MM.1S (cell line): ENCODE results near the gene PSMB2.

ENCODE experiments used
- DNase-seq: peaks from one replicate; pipeline ENCODE4 v3.0.0-alpha.2; 2015
- H2AFZ ChIP-seq: fragments of 300-600 bp; sonication (generic); 2 replicates; pipeline ENCODE4 v1.6.0; 2016; ENCODE audit warnings: antibody characterized with exemption, low read length
- H3F3A ChIP-seq: fragments of 300-600 bp; sonication (generic); 2 replicates; pipeline ENCODE4 v1.6.1; 2016; ENCODE audit warnings: mild to moderate bottlenecking, antibody characterized with exemption, low read length, moderate library complexity, mixed read lengths; ENCODE audit not compliant: insufficient read depth
- H3K27ac ChIP-seq: fragments of 300-600 bp; sonication (generic); 2 replicates; pipeline ENCODE4 v1.5.1; 2016; ENCODE audit warnings: mild to moderate bottlenecking, low read length
- H3K27me3 ChIP-seq: fragments of 300-600 bp; sonication (generic); replicated peaks from 2 replicates; pipeline ENCODE4 v1.6.0; 2016; ENCODE audit warnings: low read length; ENCODE audit not compliant: insufficient read depth
- H3K36me3 ChIP-seq: fragments of 300-600 bp; sonication (generic); replicated peaks from 2 replicates; pipeline ENCODE4 v1.6.1; 2016; ENCODE audit warnings: mild to moderate bottlenecking, low read length, mixed read lengths; ENCODE audit not compliant: insufficient read depth
- H3K4me1 ChIP-seq: fragments of 300-600 bp; sonication (generic); 2 replicates; pipeline ENCODE4 v1.6.1; 2016; ENCODE audit warnings: low read length, mixed read lengths
- H3K4me2 ChIP-seq: fragments of 300-600 bp; sonication (generic); 2 replicates; pipeline ENCODE4 v1.6.0; 2016; ENCODE audit warnings: low read depth, low read length
- H3K4me3 ChIP-seq: fragments of 300-600 bp; sonication (generic); 2 replicates; pipeline ENCODE4 v1.5.1; 2016; ENCODE audit warnings: low read length, mixed read lengths
- H3K79me2 ChIP-seq: fragments of 300-600 bp; sonication (generic); 2 replicates; pipeline ENCODE4 v1.6.1; 2016; ENCODE audit warnings: mixed run types, low read length, mixed read lengths
- H3K9ac ChIP-seq: fragments of 300-600 bp; sonication (generic); 2 replicates; pipeline ENCODE4 v1.6.1; 2016; ENCODE audit warnings: low read length, mixed read lengths
- H3K9me2 ChIP-seq: fragments of 300-600 bp; sonication (generic); replicated peaks from 2 replicates; pipeline ENCODE4 v1.6.1; 2016; ENCODE audit warnings: mild to moderate bottlenecking, low read length, mixed read lengths; ENCODE audit not compliant: insufficient read depth
- H3K9me3 ChIP-seq: fragments of 300-600 bp; sonication (generic); replicated peaks from 2 replicates; pipeline ENCODE4 v1.6.1; 2016; ENCODE audit warnings: mild to moderate bottlenecking, low read length, mixed read lengths; ENCODE audit not compliant: insufficient read depth
- H4K20me1 ChIP-seq: fragments of 300-600 bp; sonication (generic); 2 replicates; pipeline ENCODE4 v1.6.1; 2016; ENCODE audit warnings: mild to moderate bottlenecking, low read length, moderate library complexity, mixed read lengths; ENCODE audit not compliant: insufficient read depth
- CTCF ChIP-seq: fragments of 300-600 bp; sonication (generic); IDR thresholded peaks from 2 replicates; pipeline ENCODE4 v1.5.1; 2016; ENCODE audit warnings: antibody characterized with exemption, low read length, mixed read lengths
- EZH2 ChIP-seq: fragments of 300-600 bp; sonication (generic); optimal IDR thresholded peaks from 2 replicates; pipeline ENCODE3; 2017; ENCODE audit warnings: low read depth, mild to moderate bottlenecking, antibody characterized with exemption, low read length, mixed read lengths
- EZH2phosphoT487 ChIP-seq: fragments of 300-600 bp; sonication (generic); IDR thresholded peaks from 2 replicates; pipeline ENCODE4 v1.6.1; 2018; ENCODE audit warnings: antibody characterized with exemption, low read length

PSMB2 gene

GRCh38 chr1:35666916-35667315 is 25.6 kb upstream of the PSMB2 start:
- TF ChIP-seq CTCF: no peak
- TF ChIP-seq EZH2: no peak
- TF ChIP-seq EZH2phosphoT487: no peak
- H3K9ac ChIP-seq: no peak overlapping the region
- no peak for DNase-seq
- H3K36me3 ChIP-seq: no peaks in the 10 kb centered on the region
- H3K9me2 ChIP-seq: no peaks in the 10 kb centered on the region
- no peaks in the 10 kb centered on the region for H4K20me1 ChIP-seq
- H2AFZ ChIP-seq: no peak overlapping the region
- H3F3A ChIP-seq: no peaks in the 10 kb centered on the region
- H3K79me2 ChIP-seq: no peaks in the 10 kb centered on the region
- H3K4me3 ChIP-seq: no peak overlapping the region
- no peaks in the 10 kb centered on the region for H3K4me1 ChIP-seq
- H3K9me3 ChIP-seq: no peaks in the 10 kb centered on the region
- H3K4me2 ChIP-seq: no peak overlapping the region
- H3K27ac ChIP-seq: no peak overlapping the region
- no peaks in the 10 kb centered on the region for H3K27me3 ChIP-seq

GRCh38 chr1:35666216-35666615 is 24.9 kb upstream of the PSMB2 start:
- Histone ChIP-seq H3K27me3 (no peaks in the 10 kb centered on the region), H3K4me2 (no peak overlapping the region), H3K4me1 (no peaks in the 10 kb centered on the region), H3K9me2 (no peaks in the 10 kb centered on the region), H2AFZ (no peak overlapping the region), H3K9me3 (no peaks in the 10 kb centered on the region), H3K27ac (no peak overlapping the region), H3K4me3 (no peak overlapping the region), H3F3A (no peaks in the 10 kb centered on the region), H4K20me1 (no peaks in the 10 kb centered on the region), H3K9ac (no peak overlapping the region), H3K36me3 (no peaks in the 10 kb centered on the region), H3K79me2 (no peaks in the 10 kb centered on the region)
- DNase-seq: no peak
- TF ChIP-seq EZH2phosphoT487: no peak
- TF ChIP-seq CTCF: no peak
- TF ChIP-seq EZH2: no peak

- H3K4me3 ChIP-seq: no peak overlapping the region
- no peaks in the 10 kb centered on the region for H3K9me2 ChIP-seq
- H3F3A ChIP-seq: no peaks in the 10 kb centered on the region
- no peaks in the 10 kb centered on the region for H3K36me3 ChIP-seq
- no peaks in the 10 kb centered on the region for H3K27me3 ChIP-seq
- no peak overlapping the region for H3K27ac ChIP-seq
- no peaks in the 10 kb centered on the region for H3K79me2 ChIP-seq
- no peak overlapping the region for H2AFZ ChIP-seq
- no peaks in the 10 kb centered on the region for H3K9me3 ChIP-seq
- no peak for TF ChIP-seq EZH2phosphoT487
- no peak for TF ChIP-seq CTCF
- no peak for TF ChIP-seq EZH2
- H3K4me2 ChIP-seq: no peak overlapping the region
- no peak overlapping the region for H3K9ac ChIP-seq
- no peak for DNase-seq
- H3K4me1 ChIP-seq: no peaks in the 10 kb centered on the region
- H4K20me1 ChIP-seq: no peaks in the 10 kb centered on the region
These were observed 22.1 kb upstream of the PSMB2 start for GRCh38 chr1:35663434-35663833.
